ENCODE measurements around the gene PER2.

DNA sequence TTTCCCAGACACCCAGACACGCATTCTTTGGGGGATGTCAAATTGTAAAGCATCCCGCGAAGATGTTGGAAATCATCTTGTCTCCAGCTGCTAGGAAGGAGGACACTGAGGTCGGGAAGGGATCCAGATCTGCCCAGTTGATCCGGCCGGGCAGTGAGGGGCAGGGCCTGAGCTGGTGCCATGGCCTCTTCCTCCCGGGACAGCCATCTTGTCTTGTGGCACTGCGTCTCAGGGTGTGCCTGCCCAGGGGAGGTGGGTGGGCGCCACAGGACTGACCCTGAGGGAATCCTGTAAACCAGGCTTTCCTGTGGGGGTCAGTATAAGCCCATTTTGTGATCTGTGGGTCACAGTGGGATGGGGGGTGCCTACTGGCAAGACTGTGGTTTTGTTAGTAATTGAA, 42.0 kb upstream of the PER2 start:
- no peak for TF ChIP-seq ELF4 (CRISPR knock-in tag; IDR thresholded peaks at IDR 0.05; ENCODE audit: low read depth)
- TF ChIP-seq, protein P1, sequence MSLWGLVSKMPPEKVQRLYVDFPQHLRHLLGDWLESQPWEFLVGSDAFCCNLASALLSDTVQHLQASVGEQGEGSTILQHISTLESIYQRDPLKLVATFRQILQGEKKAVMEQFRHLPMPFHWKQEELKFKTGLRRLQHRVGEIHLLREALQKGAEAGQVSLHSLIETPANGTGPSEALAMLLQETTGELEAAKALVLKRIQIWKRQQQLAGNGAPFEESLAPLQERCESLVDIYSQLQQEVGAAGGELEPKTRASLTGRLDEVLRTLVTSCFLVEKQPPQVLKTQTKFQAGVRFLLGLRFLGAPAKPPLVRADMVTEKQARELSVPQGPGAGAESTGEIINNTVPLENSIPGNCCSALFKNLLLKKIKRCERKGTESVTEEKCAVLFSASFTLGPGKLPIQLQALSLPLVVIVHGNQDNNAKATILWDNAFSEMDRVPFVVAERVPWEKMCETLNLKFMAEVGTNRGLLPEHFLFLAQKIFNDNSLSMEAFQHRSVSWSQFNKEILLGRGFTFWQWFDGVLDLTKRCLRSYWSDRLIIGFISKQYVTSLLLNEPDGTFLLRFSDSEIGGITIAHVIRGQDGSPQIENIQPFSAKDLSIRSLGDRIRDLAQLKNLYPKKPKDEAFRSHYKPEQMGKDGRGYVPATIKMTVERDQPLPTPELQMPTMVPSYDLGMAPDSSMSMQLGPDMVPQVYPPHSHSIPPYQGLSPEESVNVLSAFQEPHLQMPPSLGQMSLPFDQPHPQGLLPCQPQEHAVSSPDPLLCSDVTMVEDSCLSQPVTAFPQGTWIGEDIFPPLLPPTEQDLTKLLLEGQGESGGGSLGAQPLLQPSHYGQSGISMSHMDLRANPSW (CRISPR knock-in tag; conservative IDR thresholded peaks at IDR 0.05; ENCODE audit: low read depth), result no peak
- TF ChIP-seq SMAD3 (CRISPR knock-in tag; IDR thresholded peaks at IDR 0.05; ENCODE audit: borderline replicate concordance), result no peak
- TF ChIP-seq CBFB (CRISPR knock-in tag; IDR thresholded peaks at IDR 0.05; ENCODE audit: low read depth), result no peak
